HL-60 (cell line): Measurements from ENCODE around the gene GP9.
A peak's percentile ranks its signal among the peaks of the same experiment; 100 is the strongest.

Source experiments
- DNase-seq, 2 experiments: peaks; one replicate each; pipeline ENCODE4 v3.0.0-alpha.2; 2010 to 2020; ENCODE audit warnings: low read depth in 1 of 2, low spot score in 1 of 2
- H3K27ac ChIP-seq: fragments of 250-450 bp; sonication (Bioruptor Pico); replicated peaks from 2 replicates; pipeline ENCODE4 v1.5.1; 2020; ENCODE audit warnings: mild to moderate bottlenecking, moderate library complexity
- H3K27me3 ChIP-seq: fragments of 250-450 bp; sonication (Bioruptor Pico); 2 replicates; pipeline ENCODE4 v1.5.1; 2021; ENCODE audit warnings: mild to moderate bottlenecking, moderate library complexity; ENCODE audit not compliant: insufficient read depth, poor library complexity, severe bottlenecking
- H3K4me3 ChIP-seq: replicated peaks from 2 replicates; pipeline ENCODE4 v1.5.1; 2011; ENCODE audit warnings: mild to moderate bottlenecking, control low read depth, low read length; ENCODE audit not compliant: insufficient read depth
- GABPA ChIP-seq: IDR thresholded peaks from 2 replicates; pipeline ENCODE4 v1.6.1; 2012; ENCODE audit warnings: low read depth
- POLR2AphosphoS5 ChIP-seq: IDR thresholded peaks from 2 replicates; pipeline ENCODE4 v1.6.1; 2012; ENCODE audit warnings: low read depth
- SPI1 ChIP-seq: IDR thresholded peaks from 2 replicates; pipeline ENCODE4 v1.6.1; 2012; ENCODE audit warnings: low read depth, mild to moderate bottlenecking, borderline replicate concordance
- TF ChIP-seq, protein P1 (sequence below): IDR thresholded peaks from 2 replicates; pipeline ENCODE4 v1.6.1; 2012; ENCODE audit warnings: low read depth; ENCODE audit not compliant: insufficient replicate concordance
- TF ChIP-seq, protein P2 (sequence below): IDR thresholded peaks from one replicate; pipeline ENCODE4 v1.5.1; 2011; ENCODE audit warnings: low read length, control low read depth, inconsistent platforms; ENCODE audit not compliant: insufficient read depth

GP9 gene

DNA sequence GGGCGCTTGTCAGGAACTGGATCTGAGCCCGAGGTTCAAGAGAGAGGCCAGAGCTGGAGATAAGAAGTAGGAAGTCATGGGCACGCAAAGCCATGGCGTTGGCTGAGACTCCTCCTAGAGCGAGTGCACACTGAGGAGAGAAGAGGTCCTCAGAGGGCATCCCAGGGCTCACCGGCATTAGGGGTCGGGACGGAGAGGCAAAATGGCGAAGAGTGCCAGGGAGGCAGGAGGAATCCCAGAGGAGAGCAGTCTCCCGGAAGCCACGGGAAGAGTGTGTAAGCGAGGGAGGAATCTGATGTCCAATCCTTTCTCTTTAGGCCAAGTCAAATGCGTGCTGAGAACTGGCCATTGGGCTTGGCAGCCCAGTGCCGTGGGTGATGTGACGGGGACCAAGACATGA is 35.5 kb upstream of the GP9 start:
- DNase-seq: no peak
- no peak overlapping the region for H3K27ac ChIP-seq
- H3K4me3 ChIP-seq: no peak overlapping the region
- no peak for TF ChIP-seq SPI1
- TF ChIP-seq, protein P1, sequence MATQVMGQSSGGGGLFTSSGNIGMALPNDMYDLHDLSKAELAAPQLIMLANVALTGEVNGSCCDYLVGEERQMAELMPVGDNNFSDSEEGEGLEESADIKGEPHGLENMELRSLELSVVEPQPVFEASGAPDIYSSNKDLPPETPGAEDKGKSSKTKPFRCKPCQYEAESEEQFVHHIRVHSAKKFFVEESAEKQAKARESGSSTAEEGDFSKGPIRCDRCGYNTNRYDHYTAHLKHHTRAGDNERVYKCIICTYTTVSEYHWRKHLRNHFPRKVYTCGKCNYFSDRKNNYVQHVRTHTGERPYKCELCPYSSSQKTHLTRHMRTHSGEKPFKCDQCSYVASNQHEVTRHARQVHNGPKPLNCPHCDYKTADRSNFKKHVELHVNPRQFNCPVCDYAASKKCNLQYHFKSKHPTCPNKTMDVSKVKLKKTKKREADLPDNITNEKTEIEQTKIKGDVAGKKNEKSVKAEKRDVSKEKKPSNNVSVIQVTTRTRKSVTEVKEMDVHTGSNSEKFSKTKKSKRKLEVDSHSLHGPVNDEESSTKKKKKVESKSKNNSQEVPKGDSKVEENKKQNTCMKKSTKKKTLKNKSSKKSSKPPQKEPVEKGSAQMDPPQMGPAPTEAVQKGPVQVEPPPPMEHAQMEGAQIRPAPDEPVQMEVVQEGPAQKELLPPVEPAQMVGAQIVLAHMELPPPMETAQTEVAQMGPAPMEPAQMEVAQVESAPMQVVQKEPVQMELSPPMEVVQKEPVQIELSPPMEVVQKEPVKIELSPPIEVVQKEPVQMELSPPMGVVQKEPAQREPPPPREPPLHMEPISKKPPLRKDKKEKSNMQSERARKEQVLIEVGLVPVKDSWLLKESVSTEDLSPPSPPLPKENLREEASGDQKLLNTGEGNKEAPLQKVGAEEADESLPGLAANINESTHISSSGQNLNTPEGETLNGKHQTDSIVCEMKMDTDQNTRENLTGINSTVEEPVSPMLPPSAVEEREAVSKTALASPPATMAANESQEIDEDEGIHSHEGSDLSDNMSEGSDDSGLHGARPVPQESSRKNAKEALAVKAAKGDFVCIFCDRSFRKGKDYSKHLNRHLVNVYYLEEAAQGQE: no peak
- no peak for TF ChIP-seq GABPA
- TF ChIP-seq, protein P2, sequence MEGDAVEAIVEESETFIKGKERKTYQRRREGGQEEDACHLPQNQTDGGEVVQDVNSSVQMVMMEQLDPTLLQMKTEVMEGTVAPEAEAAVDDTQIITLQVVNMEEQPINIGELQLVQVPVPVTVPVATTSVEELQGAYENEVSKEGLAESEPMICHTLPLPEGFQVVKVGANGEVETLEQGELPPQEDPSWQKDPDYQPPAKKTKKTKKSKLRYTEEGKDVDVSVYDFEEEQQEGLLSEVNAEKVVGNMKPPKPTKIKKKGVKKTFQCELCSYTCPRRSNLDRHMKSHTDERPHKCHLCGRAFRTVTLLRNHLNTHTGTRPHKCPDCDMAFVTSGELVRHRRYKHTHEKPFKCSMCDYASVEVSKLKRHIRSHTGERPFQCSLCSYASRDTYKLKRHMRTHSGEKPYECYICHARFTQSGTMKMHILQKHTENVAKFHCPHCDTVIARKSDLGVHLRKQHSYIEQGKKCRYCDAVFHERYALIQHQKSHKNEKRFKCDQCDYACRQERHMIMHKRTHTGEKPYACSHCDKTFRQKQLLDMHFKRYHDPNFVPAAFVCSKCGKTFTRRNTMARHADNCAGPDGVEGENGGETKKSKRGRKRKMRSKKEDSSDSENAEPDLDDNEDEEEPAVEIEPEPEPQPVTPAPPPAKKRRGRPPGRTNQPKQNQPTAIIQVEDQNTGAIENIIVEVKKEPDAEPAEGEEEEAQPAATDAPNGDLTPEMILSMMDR: no peak
- no peak for TF ChIP-seq POLR2AphosphoS5
- no peaks in the 10 kb centered on the region for H3K27me3 ChIP-seq

DNA sequence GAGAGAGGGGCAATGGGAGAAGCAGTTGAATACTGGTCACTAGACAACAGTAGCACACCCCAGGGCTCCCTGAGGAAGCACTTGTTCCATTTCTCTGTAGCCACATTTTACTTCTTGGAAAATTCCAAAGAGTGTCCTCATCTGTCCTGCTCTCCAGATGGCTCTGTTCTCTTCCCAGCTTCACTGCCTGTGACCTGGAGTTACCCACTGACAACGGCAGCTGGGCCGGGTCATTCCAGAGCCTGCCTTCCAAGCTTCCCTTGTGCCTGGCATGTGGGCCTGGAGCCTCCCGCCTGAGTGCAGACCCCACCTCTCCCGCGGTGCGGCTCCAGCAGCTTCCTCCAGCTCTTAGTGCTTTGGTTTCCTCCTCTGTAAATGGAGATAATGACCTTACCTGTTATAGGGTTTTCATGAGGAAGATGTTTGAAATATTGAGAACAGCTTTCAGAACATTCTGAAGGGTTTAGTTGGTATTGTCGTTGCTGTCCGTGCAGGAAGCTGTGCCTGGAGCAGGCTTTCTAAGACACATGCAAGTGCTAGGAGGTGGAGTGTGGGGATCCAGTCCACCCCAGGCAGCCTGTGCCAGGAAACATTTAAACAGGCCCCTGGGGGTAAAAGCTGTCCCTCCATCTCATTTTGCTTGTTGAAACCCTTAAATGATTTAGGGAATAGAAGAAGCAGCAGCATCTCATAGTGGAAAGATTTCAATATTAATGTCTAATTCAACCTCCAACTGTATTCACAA is 34.7 kb upstream of the GP9 start:
- Histone ChIP-seq H3K4me3 (no peak overlapping the region), H3K27ac (no peak overlapping the region)
- no peak for DNase-seq

DNA sequence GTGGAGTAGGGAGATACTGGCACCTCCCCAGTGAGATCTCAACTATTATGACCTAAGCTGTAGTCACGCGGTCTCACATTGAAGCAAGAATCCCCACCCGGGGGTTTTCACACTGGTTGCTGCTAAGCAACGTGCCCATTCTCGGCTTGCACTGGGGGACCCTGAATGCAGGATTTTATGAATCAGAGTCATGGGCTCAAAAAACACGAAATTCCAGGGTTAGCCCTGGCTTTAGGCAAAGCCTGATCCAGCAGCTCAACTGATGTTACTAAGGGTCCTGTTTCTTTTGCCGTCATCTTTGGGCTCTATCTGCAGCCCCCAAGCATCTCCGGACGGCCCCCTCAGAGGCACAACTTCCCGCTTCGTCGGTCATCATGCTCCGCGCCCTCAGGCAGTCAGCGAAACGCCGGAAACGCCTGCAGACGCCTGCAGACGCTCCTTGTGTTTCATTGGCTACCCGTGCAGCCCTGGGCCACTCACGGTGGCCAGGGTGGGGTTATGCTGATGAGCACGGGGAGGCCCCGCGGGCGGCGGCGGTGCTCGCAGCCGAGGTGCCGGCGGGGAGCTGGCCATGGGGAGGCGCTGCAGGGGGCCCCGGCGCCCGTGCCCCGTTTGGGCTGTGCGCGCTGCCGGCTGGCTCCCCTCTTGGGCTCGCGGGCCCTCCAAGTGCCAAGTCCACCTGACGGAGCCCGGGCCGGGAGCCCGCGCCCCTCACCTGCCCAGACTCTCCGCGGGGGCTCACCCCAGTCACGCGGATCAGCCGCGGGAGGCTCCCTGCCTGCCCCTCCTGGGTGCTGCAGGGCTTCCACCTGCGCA is 33.6 kb upstream of the GP9 start:
- DNase-seq: peak; percentile 77 to 94
- Histone ChIP-seq H3K27me3 (no peaks in the 10 kb centered on the region), H3K27ac (0 out of 2 replicates have a peak overlapping the region, but pooled peaks have one; percentile 23), H3K4me3 (peak overlapping the region; percentile 53)
- TF ChIP-seq, protein P1: no peak
- TF ChIP-seq POLR2AphosphoS5: peak; percentile 56; the same call in 1 of the 2 replicates
- TF ChIP-seq, protein P2: peak; percentile 27

More for the DNA sequence above, 34.7 kb upstream of the GP9 start:
- TF ChIP-seq, protein P1: no peak
- no peak for TF ChIP-seq GABPA
- H3K27me3 ChIP-seq: no peaks in the 10 kb centered on the region
